ENCODE results near the gene PIK3CB.
"Not testable (repeated sequence)": the region's sequence is repeated elsewhere in the genome, so short reads cannot be mapped to it uniquely, and the experiment has no call there.

PIK3CB gene

DNA sequence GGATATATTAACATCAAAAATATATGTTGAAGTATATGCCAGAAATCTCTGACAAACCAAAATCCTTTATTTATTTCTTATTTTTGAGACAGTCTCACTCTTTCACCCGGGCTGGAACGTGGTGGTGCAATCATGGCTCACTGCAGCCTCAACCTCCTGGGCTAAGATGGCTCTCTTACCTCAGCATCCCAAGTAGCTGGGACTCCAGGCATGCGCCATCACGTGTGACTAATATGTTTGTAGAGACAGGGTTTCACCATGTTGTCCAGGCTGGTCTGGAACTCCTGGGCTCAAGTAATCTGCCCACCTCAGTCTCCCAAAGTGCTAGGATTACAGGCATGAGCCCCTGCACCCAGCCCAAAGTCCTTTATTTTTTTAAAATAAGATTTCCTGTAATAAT is 214.3 kb downstream of the PIK3CB start:
- DNase-seq = no peak

DNA sequence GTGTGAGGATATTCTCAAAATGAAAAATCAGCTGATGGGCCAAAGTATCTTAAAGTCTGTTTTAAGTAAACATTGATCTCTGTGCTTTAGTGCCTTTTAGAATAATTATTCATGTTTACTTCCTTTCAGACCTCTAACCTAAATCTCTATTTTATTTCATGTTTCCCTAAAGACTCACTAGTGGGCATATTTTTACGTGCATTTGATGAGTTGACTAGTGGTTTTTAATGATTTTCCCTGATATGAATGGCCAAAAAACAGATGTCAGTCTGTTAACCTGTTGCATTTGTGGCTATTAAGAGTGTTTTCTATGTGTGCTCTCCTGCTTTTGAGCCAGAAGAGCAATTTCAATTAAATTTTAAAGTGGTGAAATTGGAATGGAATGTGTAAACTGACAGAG is 219.3 kb downstream of the PIK3CB start:
- DNase-seq = no peak

DNA sequence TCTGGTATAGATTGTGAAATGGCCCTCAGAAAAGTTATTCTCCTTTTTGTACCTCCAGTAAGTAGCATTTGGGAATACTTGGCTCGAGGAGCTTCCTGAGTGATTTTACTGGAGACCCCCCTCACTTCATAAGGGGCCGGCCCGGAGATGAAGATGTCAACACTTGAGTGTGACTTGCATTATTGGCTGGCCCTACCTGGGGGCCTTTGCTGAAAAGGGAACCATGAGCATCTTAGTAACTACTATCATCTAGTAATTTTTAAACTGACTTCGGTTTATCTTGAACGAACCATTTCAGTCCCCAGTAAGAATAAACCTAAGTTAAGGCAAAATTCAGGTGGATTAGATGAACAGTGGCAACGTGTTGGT is 224.8 kb downstream of the PIK3CB start:
- no peak for DNase-seq

DNA sequence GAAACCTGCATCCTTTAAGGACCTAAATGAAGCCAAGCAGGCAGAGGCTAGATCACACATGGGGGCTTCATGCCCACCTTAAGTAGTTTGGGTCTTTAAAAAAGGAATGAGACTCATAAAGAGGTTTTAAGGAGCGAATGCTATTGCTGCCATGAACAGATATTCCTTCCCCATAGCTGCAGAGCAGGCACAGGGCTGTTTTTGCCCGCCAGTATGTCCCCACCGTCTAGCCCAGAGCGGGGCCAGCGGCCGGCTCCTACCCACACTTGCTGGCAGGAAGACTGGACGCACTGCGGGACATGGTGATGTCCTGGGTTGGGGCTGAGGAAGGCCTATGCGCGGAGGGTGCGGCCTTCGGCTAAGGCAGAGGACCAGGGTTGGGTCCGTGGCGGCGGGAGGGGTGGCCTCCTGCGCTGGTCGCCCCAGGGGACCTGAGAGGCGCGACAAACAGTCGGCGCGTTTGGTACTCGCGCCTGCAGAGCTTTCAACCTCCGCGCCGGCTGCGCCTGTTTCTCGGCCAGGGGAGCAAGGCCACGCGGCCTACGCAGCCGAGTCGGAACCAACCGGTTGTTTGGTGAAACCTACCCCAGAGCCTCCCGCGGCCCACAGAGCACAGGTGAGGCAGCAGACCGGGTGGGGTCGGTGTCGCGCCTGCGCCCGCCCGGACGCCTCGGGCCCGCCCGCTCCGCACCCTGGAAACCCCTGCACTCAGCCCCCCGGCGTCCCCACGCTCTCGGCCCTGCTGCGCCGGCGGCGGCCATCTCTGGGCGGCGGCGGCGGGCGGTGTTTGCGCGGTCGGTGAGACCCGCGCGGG is 226.2 kb downstream of the PIK3CB start, which contains the start of gene FAIM:
Gene FAIM (plus strand): TSS at position 450 of the 814 bp plus-strand sequence. CDS start 10,956 bp downstream, outside the sequence.
- peak in 51 of 56 donors; percentile 19 to 87 (median 66) for DNase-seq

DNA sequence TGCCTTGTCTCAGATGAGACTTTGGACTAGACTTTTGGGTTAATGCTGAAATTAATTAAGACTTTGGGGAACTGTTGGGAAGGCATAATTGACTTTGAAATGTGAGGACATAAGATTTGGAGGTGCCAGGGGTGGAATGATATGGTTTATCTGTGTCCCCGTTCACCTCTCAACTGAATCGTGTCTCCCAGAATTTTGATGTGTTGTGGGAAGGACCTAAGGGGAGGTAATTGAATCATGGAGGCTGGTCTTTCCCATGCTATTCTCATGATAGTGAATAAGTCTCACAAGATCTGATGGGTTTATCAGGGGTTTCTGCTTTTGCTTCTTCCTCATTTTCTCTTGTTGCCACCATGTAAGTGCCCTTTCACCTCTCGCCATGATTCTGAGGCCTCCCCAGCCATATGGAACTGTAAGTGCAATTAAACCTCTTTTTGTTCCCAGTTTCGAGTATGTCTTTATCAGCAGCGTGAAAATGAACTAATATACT is 230.6 kb downstream of the PIK3CB start:
- DNase-seq = not testable (repeated sequence)
